RWPE1 (cell line): Measurements from ENCODE around the gene STAMBPL1.
"Not testable (repeated sequence)": the region's sequence is repeated elsewhere in the genome, so short reads cannot be mapped to it uniquely, and the experiment has no call there.

Experiments used
- CTCF ChIA-PET: fragments of 350-600 bp; sonication (Branson Sonifier 250); formaldehyde crosslinking; extraction: SDS; loops from one replicate; lab custom pipeline; 2021; lab: Yijun Ruan, JAX
- POLR2A ChIA-PET: fragments of 400-600 bp; formaldehyde crosslinking; extraction: SDS; loops from one replicate; lab custom pipeline; 2020; ENCODE audit warnings: antibody characterized with exemption; ENCODE audit not compliant: low non-redundant PET; lab: Yijun Ruan, JAX
- DNase-seq: peaks from one replicate; pipeline ENCODE4 v3.0.0; 2012; ENCODE audit warnings: low spot score
- H3K27ac ChIP-seq: fragments of 450-650 bp; 2 replicates; pipeline ENCODE4 v1.5.1; 2017
- TF ChIP-seq, protein P1 (sequence below): fragments of 450-650 bp; conservative IDR thresholded peaks from 2 replicates; pipeline ENCODE4 v1.5.1; 2017; ENCODE audit warnings: low read depth, mild to moderate bottlenecking

Gene STAMBPL1

DNA sequence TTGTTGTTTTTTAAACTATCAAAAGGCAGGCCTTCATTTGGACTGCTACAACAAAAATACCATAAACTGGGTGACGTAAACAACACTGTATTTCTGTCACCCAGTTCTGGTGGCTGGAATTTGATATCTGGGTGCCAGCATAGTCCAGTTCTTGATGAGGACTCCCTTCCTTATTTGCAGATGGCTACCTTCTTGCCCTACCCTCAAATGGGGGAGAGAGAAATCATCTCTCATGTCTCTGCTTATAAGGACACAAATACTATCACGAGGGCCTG, 47.3 kb downstream of the STAMBPL1 start:
- ChIA-PET CTCF (interaction anchor here (2.5 kb wide), 1 partner anchor 92 kb away, joined by 6 read pairs; no protein-coding TSS in a partner anchor), POLR2A (no interaction called here)
- H3K27ac ChIP-seq, result no peak overlapping the region
- no peak for DNase-seq
- TF ChIP-seq, protein P1, sequence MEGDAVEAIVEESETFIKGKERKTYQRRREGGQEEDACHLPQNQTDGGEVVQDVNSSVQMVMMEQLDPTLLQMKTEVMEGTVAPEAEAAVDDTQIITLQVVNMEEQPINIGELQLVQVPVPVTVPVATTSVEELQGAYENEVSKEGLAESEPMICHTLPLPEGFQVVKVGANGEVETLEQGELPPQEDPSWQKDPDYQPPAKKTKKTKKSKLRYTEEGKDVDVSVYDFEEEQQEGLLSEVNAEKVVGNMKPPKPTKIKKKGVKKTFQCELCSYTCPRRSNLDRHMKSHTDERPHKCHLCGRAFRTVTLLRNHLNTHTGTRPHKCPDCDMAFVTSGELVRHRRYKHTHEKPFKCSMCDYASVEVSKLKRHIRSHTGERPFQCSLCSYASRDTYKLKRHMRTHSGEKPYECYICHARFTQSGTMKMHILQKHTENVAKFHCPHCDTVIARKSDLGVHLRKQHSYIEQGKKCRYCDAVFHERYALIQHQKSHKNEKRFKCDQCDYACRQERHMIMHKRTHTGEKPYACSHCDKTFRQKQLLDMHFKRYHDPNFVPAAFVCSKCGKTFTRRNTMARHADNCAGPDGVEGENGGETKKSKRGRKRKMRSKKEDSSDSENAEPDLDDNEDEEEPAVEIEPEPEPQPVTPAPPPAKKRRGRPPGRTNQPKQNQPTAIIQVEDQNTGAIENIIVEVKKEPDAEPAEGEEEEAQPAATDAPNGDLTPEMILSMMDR, result no peak

DNA sequence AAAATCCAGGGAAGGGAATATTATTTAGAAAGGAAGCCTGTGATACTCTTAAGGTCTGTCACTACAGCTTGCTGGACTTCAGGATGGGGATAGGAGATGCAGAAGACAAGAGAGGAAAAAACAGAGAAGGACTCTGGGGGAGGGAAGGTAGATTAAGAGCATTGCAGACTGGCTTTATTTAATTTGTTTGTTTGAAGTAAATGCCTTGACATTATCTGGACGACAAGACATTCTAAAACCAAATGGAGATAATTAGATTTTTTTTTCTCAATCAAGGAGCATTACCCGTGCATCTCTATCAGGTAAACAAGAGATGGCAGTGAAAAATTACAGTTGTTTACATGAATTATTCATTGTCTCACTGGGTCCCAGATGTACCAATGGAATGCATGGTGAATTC, 48.2 kb downstream of the STAMBPL1 start:
- ChIA-PET CTCF (interaction anchor here (1.0 to 2.5 kb wide), 2 partner anchors 93 to 99 kb away, joined by 3 to 6 read pairs; no protein-coding TSS in a partner anchor), POLR2A (no interaction called here)
- DNase-seq, result no peak
- TF ChIP-seq, protein P1, result no peak
- H3K27ac ChIP-seq, result no peak overlapping the region

DNA sequence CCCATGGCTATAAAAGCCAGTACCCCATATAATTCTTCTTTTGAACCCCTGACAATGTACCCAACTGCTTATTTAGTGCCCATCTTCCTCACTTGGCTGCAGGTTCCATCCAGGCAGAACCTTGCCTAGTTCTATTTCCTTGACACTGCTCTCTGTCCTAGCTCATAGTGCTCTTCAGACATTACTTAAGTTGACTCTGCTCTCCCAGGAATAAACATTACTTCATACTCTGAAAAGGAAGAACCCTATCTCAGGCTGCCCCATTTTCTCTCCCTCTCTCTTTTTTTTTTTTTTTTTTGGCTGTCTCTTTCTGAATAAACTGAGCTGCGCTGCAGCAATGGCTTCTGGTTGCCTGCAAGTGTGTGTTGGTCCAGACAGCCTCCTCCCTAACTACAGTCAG, 51.5 kb downstream of the STAMBPL1 start:
- CTCF ChIA-PET, result interaction anchor here (0.6 to 4.4 kb wide), 6 partner anchors 52 to 367 kb away, joined by 3 to 66 read pairs (median 6); partner anchors contain the start of gene STAMBPL1
- POLR2A ChIA-PET, result interaction anchor here (0.6 kb wide), 1 partner anchor 371 kb away, joined by 3 read pairs; no protein-coding TSS in a partner anchor
- no peak overlapping the region for H3K27ac ChIP-seq
- TF ChIP-seq, protein P1, result no peak
- DNase-seq, result no peak

DNA sequence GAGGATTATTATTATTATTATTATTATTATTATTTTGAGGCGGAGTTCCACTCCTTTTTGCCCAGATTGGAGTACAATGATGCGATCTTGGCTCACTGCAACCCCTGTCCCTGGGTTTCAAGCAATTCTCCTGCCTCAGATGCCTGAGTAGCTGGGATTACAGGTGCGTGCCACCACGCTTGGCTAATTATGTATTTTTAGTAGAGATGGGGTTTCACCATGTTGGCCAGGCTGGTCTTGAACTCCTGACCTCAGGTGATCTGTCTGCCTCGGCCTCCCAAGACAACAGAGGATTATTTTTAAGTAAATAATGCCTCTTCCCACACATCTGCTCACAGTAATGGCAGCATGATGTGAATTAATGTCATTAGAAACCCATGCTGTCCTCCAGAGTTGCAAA, 52.0 kb downstream of the STAMBPL1 start:
- ChIA-PET CTCF (interaction anchor here (0.7 to 4.4 kb wide), 22 partner anchors 8 to 400 kb away, joined by 3 to 66 read pairs (median 5); partner anchors contain the start of gene FAS), POLR2A (interaction anchor here (0.6 to 1.0 kb wide), 2 partner anchors 59 to 372 kb away, joined by 3 read pairs; partner anchors contain the start of gene FAS)
- DNase-seq, H3K27ac ChIP-seq: not testable (repeated sequence)

DNA sequence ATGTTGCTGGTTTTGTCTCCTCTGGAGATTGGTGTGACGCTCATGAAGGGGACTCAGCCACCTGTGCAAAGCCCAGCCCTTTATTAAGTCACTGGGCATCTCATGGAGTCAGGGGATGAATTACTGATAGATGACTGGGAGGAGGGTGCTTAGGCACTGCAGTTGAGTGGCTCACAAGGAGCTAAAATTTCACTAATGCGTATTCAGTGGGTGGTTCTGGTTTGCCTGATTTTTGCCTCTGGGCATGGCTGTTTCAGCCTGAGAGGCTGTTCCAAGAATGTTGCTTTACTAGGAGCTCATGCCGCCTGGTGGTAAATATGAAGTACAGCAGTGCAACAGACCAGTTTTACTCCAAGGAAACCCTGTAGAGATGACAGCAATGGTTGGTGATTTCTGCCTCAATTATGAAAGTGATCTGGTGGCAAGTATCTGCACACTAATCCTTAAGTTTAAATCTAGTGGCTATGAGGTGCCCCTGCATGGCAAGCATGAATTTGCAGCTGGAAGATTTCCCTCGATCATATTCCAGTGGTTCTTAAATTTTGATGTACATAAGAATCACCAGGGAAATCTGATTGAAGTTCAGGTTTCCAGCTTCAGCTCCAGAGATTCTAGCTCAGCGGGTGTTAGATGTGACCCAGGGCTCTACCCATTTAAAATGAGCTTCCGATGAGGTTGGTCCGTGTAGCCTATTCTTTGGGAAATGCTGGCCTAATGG, 52.7 kb downstream of the STAMBPL1 start:
- CTCF ChIA-PET, result interaction anchor here (0.7 to 4.4 kb wide), 28 partner anchors 8 to 400 kb away, joined by 3 to 66 read pairs (median 4); partner anchors contain the start of gene FAS
- TF ChIP-seq, protein P1, result peak; percentile 92
- DNase-seq, result peak; percentile 84
- no peak overlapping the region for H3K27ac ChIP-seq
- POLR2A ChIA-PET, result interaction anchor here (1.0 kb wide), 1 partner anchor 58 kb away, joined by 3 read pairs; the partner anchor contains the start of gene FAS

DNA sequence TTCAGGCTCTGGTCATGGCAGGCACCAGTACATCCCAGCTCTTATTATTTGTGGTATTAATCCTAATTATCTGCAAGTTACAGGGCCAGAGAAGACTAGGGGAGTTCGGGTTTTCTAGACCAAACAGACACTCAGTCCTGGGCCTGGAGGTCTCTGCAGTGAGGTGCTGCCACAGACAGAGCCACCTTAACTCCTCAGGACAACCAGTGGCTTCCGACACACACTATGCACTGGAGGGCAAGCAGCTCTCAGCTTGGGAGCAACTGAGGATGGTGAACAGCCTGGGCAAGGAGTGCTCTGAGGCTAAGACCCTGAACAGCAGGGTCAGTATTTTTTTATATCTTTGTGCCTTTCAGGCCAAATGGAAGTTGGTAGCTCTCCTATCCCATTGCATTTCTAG, 53.5 kb downstream of the STAMBPL1 start:
- POLR2A ChIA-PET, result no interaction called here
- CTCF ChIA-PET, result interaction anchor here (0.6 to 4.4 kb wide), 17 partner anchors 8 to 369 kb away, joined by 3 to 66 read pairs (median 5); partner anchors contain the start of gene FAS
- DNase-seq, result no peak
- H3K27ac ChIP-seq, result no peak overlapping the region
- TF ChIP-seq, protein P1, result no peak
